ENCODE results near the gene RPS24.

Gene RPS24

GRCh38 chr10:78029269-78030226 is 4.1 kb upstream of the RPS24 start, which contains the start of gene POLR3A:
POLR3A (minus strand) TSS chr10:78029515; CDS start chr10:78029407, 108 bp downstream.
- Histone ChIP-seq H3K9me2 (replicated peaks; ENCODE audit: insufficient read depth, low read length) (no peaks in the 10 kb centered on the region), H2AFZ (ENCODE audit: low read length) (peak within 1 kb of the TSS; percentile 92), H3K9ac (ENCODE audit: low read length) (peak within 1 kb of the TSS; percentile 89), H3F3A (ENCODE audit: insufficient read depth, low read length) (peaks cover 15% of the 10 kb centered on the region), H3K36me3 (replicated peaks; ENCODE audit: insufficient read depth, low read length) (peaks cover 8% of the 10 kb centered on the region), H3K27ac (ENCODE audit: low read length) (peak within 1 kb of the TSS; percentile 43; the same call in 1 of the 2 replicates), H4K20me1 (ENCODE audit: insufficient read depth, low read length) (no peaks in the 10 kb centered on the region), H3K27me3 (replicated peaks; ENCODE audit: insufficient read depth, low read length) (no peaks in the 10 kb centered on the region), H3K4me2 (ENCODE audit: low read depth, low read length) (peak within 1 kb of the TSS; percentile 63), H3K4me1 (ENCODE audit: low read length) (peaks cover 8% of the 10 kb centered on the region; the same call in 1 of the 2 replicates), H3K79me2 (ENCODE audit: low read length) (peaks cover 39% of the 10 kb centered on the region), H3K4me3 (ENCODE audit: low read length) (peak within 1 kb of the TSS; percentile 94), H3K9me3 (replicated peaks; ENCODE audit: insufficient read depth, low read length) (no peaks in the 10 kb centered on the region)
- TF ChIP-seq CTCF (IDR thresholded peaks at IDR 0.05; ENCODE audit: low read length) (peak; percentile 82), EZH2phosphoT487 (IDR thresholded peaks at IDR 0.05; ENCODE audit: low read length) (no peak), EZH2 (optimal IDR thresholded peaks at IDR 0.05; ENCODE audit: low read depth, low read length) (no peak)
- DNase-seq = peak; percentile 97

- Histone ChIP-seq H3F3A (ENCODE audit: insufficient read depth, low read length) (peaks cover 37% of the 10 kb centered on the region), H3K79me2 (ENCODE audit: low read length) (peaks cover 57% of the 10 kb centered on the region), H3K4me3 (ENCODE audit: low read length) (peak overlapping the region; percentile 49), H3K9me2 (replicated peaks; ENCODE audit: insufficient read depth, low read length) (no peaks in the 10 kb centered on the region), H3K9ac (ENCODE audit: low read length) (no peak overlapping the region), H3K9me3 (replicated peaks; ENCODE audit: insufficient read depth, low read length) (no peaks in the 10 kb centered on the region), H3K4me2 (ENCODE audit: low read depth, low read length) (peak overlapping the region; percentile 39), H3K27me3 (replicated peaks; ENCODE audit: insufficient read depth, low read length) (no peaks in the 10 kb centered on the region), H4K20me1 (ENCODE audit: insufficient read depth, low read length) (peaks cover 23% of the 10 kb centered on the region), H3K36me3 (replicated peaks; ENCODE audit: insufficient read depth, low read length) (peaks cover 16% of the 10 kb centered on the region), H3K27ac (ENCODE audit: low read length) (peak overlapping the region; percentile 7; the same call in 1 of the 2 replicates), H2AFZ (ENCODE audit: low read length) (peak overlapping the region; percentile 64), H3K4me1 (ENCODE audit: low read length) (peaks cover 24% of the 10 kb centered on the region)
- TF ChIP-seq CTCF (IDR thresholded peaks at IDR 0.05; ENCODE audit: low read length) (no peak), EZH2 (optimal IDR thresholded peaks at IDR 0.05; ENCODE audit: low read depth, low read length) (no peak), EZH2phosphoT487 (IDR thresholded peaks at IDR 0.05; ENCODE audit: low read length) (no peak)
- no peak for DNase-seq
These were observed 351 bp upstream of the RPS24 start for GRCh38 chr10:78033387-78033636.

GRCh38 chr10:78035025-78035424 is 1.4 kb downstream of the RPS24 start:
- no peak overlapping the region for H2AFZ ChIP-seq (ENCODE audit: low read length)
- TF ChIP-seq EZH2phosphoT487 (IDR thresholded peaks at IDR 0.05; ENCODE audit: low read length) = no peak
- no peak for TF ChIP-seq EZH2 (optimal IDR thresholded peaks at IDR 0.05; ENCODE audit: low read depth, low read length)
- TF ChIP-seq CTCF (IDR thresholded peaks at IDR 0.05; ENCODE audit: low read length) = no peak
- peaks cover 64% of the 10 kb centered on the region for H3K79me2 ChIP-seq (ENCODE audit: low read length)
- H3K36me3 ChIP-seq (replicated peaks; ENCODE audit: insufficient read depth, low read length) = peaks cover 25% of the 10 kb centered on the region
- H3K9ac ChIP-seq (ENCODE audit: low read length) = peak overlapping the region; percentile 92
- peak overlapping the region; percentile 99 for H3K4me2 ChIP-seq (ENCODE audit: low read depth, low read length)
- DNase-seq = no peak
- H3K27ac ChIP-seq (ENCODE audit: low read length) = no peak overlapping the region
- no peaks in the 10 kb centered on the region for H3K9me3 ChIP-seq (replicated peaks; ENCODE audit: insufficient read depth, low read length)
- no peaks in the 10 kb centered on the region for H3K27me3 ChIP-seq (replicated peaks; ENCODE audit: insufficient read depth, low read length)
- H4K20me1 ChIP-seq (ENCODE audit: insufficient read depth, low read length) = peaks cover 40% of the 10 kb centered on the region
- peak overlapping the region; percentile 98 for H3K4me3 ChIP-seq (ENCODE audit: low read length)
- H3K4me1 ChIP-seq (ENCODE audit: low read length) = peaks cover 26% of the 10 kb centered on the region
- H3K9me2 ChIP-seq (replicated peaks; ENCODE audit: insufficient read depth, low read length) = no peaks in the 10 kb centered on the region
- peaks cover 47% of the 10 kb centered on the region for H3F3A ChIP-seq (ENCODE audit: insufficient read depth, low read length)

Data from MM.1S (cell line).